DMS53 treated with DMSO at 0.1 percent for 48 hours (cell line): ENCODE measurements around the gene CTCF.
"Not testable (repeated sequence)": the region's sequence is repeated elsewhere in the genome, so short reads cannot be mapped to it uniquely, and the experiment has no call there.

Experiments
- DNase-seq: peaks from one replicate; lab custom pipeline; 2025; ENCODE audit not compliant: unreplicated experiment; lab: John Stamatoyannopoulos, UW

Gene CTCF

GRCh38 chr16:67562526-67562917 is at the start of gene CTCF:
Gene CTCF (plus strand): TSS chr16:67562526. CDS start chr16:67610833, 48,307 bp downstream.
- DNase-seq, result peak; percentile 47

- DNase-seq, result not testable (repeated sequence)
Measured at GRCh38 chr16:67513892-67514291, 48.4 kb upstream of the CTCF start.

DNA sequence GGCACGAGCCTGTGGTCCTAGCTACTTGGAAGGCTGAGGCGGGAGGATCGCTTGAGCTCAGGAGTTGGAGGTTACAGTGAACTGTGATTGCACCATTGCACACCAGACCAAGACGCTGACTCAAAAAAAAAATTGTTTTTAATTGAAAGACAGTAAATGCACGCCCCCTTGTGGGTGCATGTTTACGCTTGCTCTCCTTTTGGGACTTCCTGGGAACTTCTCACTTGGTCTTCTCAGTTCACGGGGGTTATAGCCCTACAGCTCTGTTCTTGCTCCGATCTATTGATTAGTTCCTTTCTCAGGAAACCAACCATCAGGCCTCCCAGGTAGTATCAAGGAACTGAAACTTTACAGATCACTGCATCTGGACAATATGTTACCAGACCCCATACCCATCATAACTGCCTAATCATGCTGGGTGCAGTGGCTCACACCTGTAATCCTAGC is 47.9 kb upstream of the CTCF start:
- DNase-seq, result peak; percentile 51

GRCh38 chr16:67516296-67517154 is 45.8 kb upstream of the CTCF start:
- no peak for DNase-seq

DNA sequence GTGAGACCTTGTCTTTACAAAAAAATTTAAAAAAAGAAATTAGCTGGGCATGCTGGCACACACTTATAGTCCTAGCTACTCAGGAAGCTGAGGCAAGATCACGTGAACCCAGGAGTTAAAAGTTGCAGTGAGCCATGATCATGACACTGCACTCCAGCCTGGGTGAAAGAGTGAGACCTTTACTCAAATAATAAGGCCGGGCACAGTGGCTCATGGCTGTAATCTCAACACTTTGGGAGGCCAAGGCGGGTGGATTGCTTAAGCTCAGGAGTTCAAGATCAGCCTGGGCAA is 45.2 kb upstream of the CTCF start:
- no peak for DNase-seq

DNA sequence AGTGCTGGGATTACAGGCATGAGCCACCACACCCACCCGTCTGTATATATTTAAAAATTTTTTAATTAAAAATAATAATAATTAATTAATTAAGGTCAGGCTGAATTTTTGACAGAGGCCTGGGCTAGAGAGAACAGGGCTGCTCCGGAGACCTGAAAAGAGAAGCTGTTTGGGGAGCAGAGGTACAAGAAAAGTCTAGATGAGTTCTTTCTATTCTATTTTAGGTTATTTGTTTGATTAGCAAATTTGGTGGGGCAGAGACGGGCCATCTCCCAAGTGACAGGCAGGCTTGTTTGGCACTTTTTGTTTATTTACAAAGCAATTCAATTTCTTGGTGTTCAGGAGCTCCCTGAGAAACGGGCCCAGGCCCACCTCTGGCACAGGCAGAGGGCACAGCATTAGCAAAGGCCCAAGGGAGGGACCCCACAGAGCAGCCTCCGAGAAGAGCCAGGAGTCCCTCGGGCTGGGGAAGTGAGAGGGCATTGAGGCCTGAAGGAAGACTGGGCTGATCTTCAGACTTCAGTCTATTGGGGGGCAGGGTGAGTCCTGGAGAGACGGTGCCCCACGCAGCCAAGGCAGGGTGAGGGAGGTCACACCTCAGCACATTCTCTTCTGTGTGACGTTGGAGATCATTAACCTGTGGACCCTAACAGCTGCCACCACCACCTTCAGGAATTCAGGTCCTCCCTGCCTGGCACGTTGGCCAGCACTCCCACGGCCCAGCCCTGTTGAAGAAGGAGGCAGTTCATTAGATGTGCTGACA is 44.5 kb upstream of the CTCF start:
- DNase-seq, result no peak

GRCh38 chr16:67518676-67519075 is 43.6 kb upstream of the CTCF start:
- no peak for DNase-seq

GRCh38 chr16:67519242-67519641 is 43.1 kb upstream of the CTCF start:
- no peak for DNase-seq

DNA sequence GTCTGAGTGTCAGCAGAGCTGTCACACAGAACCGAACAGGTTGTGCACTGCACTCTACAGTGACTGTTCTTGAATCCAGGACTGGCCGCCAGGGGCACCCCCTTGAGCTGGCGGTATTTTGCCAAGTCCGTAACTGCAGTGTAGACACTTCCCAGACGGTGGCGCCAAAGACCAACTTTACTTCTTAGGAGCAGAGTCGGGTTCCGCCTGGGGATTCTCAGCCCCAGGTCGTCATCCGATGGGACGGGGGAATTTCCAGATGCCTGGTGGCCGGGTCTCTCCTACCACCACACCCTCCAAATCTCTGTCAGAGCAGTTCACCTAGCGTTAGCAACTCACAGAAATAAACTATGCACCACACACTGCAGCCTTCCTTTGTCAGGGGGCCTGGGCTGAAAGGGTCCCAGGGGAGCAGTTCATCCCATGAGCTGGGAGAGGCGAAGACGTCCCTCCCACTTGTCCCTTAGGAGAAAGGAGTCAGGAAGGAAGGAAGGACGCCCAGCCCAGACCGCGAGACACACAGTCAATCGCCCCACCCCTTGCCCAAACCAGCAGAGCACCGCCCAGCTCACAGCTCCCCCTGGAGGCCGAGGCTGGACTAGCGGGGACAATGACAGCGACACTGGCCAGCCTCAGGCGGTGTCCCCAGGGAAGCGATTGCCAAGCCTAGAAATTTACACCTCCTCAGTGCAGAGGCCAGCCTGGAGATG is 41.1 kb upstream of the CTCF start:
- DNase-seq, result peak; percentile 81

- DNase-seq, result no peak
Measured at GRCh38 chr16:67525176-67525860, 37.0 kb upstream of the CTCF start.

GRCh38 chr16:67526149-67526791 is 36.1 kb upstream of the CTCF start:
- no peak for DNase-seq

- peak; percentile 21 for DNase-seq
Measured at GRCh38 chr16:67528222-67528869, 34.0 kb upstream of the CTCF start, which contains the start of gene RIPOR1. Gene RIPOR1 (plus strand): TSS chr16:67528829. CDS start chr16:67538447, 9,618 bp downstream.

DNA sequence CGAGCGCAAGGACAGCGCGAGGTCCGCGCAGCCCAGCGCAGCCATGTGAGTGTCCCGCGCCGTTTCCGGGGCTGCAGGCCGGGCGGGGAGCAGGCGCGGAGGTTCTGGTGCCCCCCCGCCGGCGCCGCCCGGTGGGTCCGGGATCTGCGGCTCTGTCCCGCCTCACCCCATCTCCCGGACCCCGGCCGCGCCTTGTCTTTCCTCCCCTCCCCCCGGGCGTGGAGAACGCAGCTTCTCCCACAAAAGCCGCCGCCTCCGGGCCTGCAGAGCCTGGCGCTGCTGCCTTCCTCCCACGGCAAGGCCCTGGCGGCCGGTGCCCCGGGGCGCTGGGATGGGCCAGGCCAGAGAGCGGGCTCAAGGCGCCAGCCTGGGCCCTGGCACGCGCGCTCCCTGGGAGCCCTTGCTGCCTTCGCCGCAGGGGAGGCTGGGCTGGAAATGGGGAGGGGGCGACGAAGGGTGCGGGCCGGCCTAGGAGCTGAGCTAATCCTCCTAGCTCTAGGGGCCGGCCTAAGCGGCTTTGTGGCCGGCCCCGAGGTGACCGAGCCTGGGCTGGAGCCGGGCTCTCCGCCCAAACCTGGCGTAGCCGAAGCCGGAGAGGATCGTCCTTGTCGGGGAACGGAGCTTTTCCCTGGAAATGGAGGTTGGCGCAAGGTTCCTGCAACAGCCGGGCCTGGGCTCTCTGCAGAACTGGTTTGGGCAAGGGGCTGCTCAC is 33.3 kb upstream of the CTCF start:
- no peak for DNase-seq

DNA sequence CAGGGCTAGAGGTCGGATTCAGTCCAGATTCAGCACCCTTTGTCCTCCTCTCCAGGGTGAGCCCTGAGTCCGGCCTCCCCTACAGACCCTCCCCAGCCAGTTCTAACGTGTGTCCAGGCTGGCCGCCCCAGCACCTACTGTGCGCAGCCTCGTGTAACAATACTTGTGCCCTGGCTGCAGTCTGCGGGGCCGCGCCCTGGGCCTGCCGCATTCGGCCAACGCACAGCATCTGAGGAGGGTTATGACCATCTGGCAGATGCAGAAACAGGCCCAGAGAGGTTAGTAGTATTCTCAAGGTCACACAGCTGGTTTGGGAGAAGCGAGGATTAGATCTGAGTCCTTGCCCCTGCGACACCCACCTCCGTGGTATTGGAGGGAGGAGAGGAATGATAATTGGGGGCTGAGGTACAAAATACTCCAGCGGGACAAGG is 32.7 kb upstream of the CTCF start:
- no peak for DNase-seq

GRCh38 chr16:67530013-67530939 is 32.0 kb upstream of the CTCF start:
- DNase-seq, result peak; percentile 42

- DNase-seq, result no peak
Measured at GRCh38 chr16:67531247-67531646, 31.1 kb upstream of the CTCF start.

- DNase-seq, result no peak
Measured at GRCh38 chr16:67533024-67533560, 29.2 kb upstream of the CTCF start.

DNA sequence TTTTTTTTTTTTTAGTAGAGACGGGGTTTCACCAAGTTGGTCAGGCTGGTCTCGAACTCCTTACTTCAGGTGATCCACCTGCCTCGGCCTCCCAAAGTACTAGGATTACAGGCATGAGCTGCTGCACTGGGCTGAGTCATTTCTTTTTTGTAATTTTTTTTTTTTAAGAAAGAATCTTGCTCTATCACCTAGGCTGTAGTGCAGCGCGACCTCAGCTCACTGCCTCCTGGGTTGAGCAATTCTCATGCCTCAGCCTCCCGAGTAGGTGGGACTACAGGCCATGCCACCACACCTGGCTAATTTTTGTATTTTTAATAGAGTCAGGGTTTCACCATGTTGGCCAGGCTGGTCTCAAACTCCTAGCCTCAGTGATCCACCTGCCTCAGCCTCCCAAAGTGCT is 28.3 kb upstream of the CTCF start:
- DNase-seq, result not testable (repeated sequence)
